DOHH2 (cell line): ENCODE results near the gene HTR3A.

Source experiments
- H3F3A ChIP-seq: fragments of 200-600 bp; sonication (generic), shearing (Covaris generic); 2 replicates; pipeline ENCODE4 v1.6.0; 2016; ENCODE audit warnings: antibody characterized with exemption, mild to moderate bottlenecking; ENCODE audit not compliant: control insufficient read depth, insufficient read depth
- H3K27ac ChIP-seq: fragments of 200-600 bp; sonication (generic); 2 replicates; pipeline ENCODE4 v1.5.1; 2014; ENCODE audit warnings: low read depth, mild to moderate bottlenecking, low read length, moderate library complexity
- H3K27me3 ChIP-seq: fragments of 200-600 bp; sonication (generic); 2 replicates; pipeline ENCODE4 v1.6.1; 2014; ENCODE audit warnings: mild to moderate bottlenecking, low read length, mixed read lengths; ENCODE audit not compliant: control insufficient read depth
- H3K36me3 ChIP-seq: fragments of 200-600 bp; sonication (generic); 2 replicates; pipeline ENCODE4 v1.6.1; 2014; ENCODE audit warnings: mild to moderate bottlenecking, low read length, moderate library complexity, mixed read lengths; ENCODE audit not compliant: control insufficient read depth
- H3K4me1 ChIP-seq: fragments of 200-600 bp; sonication (generic); 2 replicates; pipeline ENCODE4 v1.6.1; 2014; ENCODE audit warnings: mild to moderate bottlenecking, low read length, mixed read lengths; ENCODE audit not compliant: control insufficient read depth
- H3K4me2 ChIP-seq: fragments of 200-600 bp; sonication (generic); 2 replicates; pipeline ENCODE4 v1.6.0; 2014; ENCODE audit warnings: mild to moderate bottlenecking, low read length, moderate library complexity
- H3K4me3 ChIP-seq: fragments of 200-600 bp; sonication (generic); 2 replicates; pipeline ENCODE4 v1.5.1; 2014; ENCODE audit warnings: mild to moderate bottlenecking, low read length, mixed read lengths
- H3K79me2 ChIP-seq: fragments of 200-600 bp; sonication (generic); 2 replicates; pipeline ENCODE4 v1.6.1; 2014; ENCODE audit warnings: mild to moderate bottlenecking, low read length, mixed read lengths; ENCODE audit not compliant: control insufficient read depth
- H3K9me2 ChIP-seq: fragments of 200-600 bp; sonication (generic); replicated peaks from 2 replicates; pipeline ENCODE4 v1.6.1; 2014; ENCODE audit warnings: mild to moderate bottlenecking, low read length, mixed read lengths; ENCODE audit not compliant: control insufficient read depth
- H3K9me3 ChIP-seq: fragments of 200-600 bp; sonication (generic); 2 replicates; pipeline ENCODE4 v1.6.1; 2014; ENCODE audit warnings: antibody characterized with exemption, low read length, mixed read lengths; ENCODE audit not compliant: control insufficient read depth, insufficient read depth
- H4K20me1 ChIP-seq: fragments of 200-600 bp; sonication (generic); 2 replicates; pipeline ENCODE4 v1.6.0; 2014; ENCODE audit warnings: low read depth, mild to moderate bottlenecking, antibody characterized with exemption, low read length, moderate library complexity; ENCODE audit not compliant: control insufficient read depth, insufficient read depth
- CTCF ChIP-seq: fragments of 200-600 bp; sonication (generic); IDR thresholded peaks from one replicate; pipeline ENCODE4 v1.5.1; 2014; ENCODE audit warnings: antibody characterized with exemption, mild to moderate bottlenecking, low read depth, low read length; ENCODE audit not compliant: poor library complexity, severe bottlenecking
- EZH2phosphoT487 ChIP-seq: fragments of 200-600 bp; sonication (generic); IDR thresholded peaks from 2 replicates; pipeline ENCODE4 v1.6.1; 2017; ENCODE audit warnings: borderline replicate concordance, mild to moderate bottlenecking, antibody characterized with exemption, low read length, moderate library complexity, mixed read lengths

HTR3A gene

GRCh38 chr11:114031967-114032320, 57.0 kb downstream of the HTR3A start:
- Histone ChIP-seq H3F3A (no peaks in the 10 kb centered on the region), H3K27ac (no peak overlapping the region), H3K9me2 (no peaks in the 10 kb centered on the region), H3K27me3 (peaks cover 8% of the 10 kb centered on the region; the same call in 1 of the 2 replicates), H3K4me1 (no peaks in the 10 kb centered on the region), H3K4me2 (no peak overlapping the region), H3K9me3 (no peaks in the 10 kb centered on the region), H3K36me3 (no peaks in the 10 kb centered on the region), H3K4me3 (no peak overlapping the region), H3K79me2 (no peaks in the 10 kb centered on the region), H4K20me1 (no peaks in the 10 kb centered on the region)
- TF ChIP-seq EZH2phosphoT487 = no peak

- no peak overlapping the region for H3K27ac ChIP-seq
- no peaks in the 10 kb centered on the region for H3K79me2 ChIP-seq
- TF ChIP-seq CTCF (no peak), EZH2phosphoT487 (no peak)
Observed at GRCh38 chr11:114033066-114033465, 58.2 kb downstream of the HTR3A start.

GRCh38 chr11:114033572-114033971, 58.7 kb downstream of the HTR3A start:
- Histone ChIP-seq H3K9me3 (no peaks in the 10 kb centered on the region), H3K4me3 (no peak overlapping the region), H3K9me2 (no peaks in the 10 kb centered on the region), H4K20me1 (no peaks in the 10 kb centered on the region), H3K4me2 (no peak overlapping the region), H3F3A (no peaks in the 10 kb centered on the region), H3K79me2 (no peaks in the 10 kb centered on the region), H3K36me3 (no peaks in the 10 kb centered on the region), H3K27ac (no peak overlapping the region), H3K27me3 (peaks cover 7% of the 10 kb centered on the region; the same call in 1 of the 2 replicates), H3K4me1 (no peaks in the 10 kb centered on the region)
- TF ChIP-seq EZH2phosphoT487 = no peak
- TF ChIP-seq CTCF = no peak

More at GRCh38 chr11:114033066-114033465, 58.2 kb downstream of the HTR3A start:
- Histone ChIP-seq H3K4me3 (no peak overlapping the region), H3K9me3 (no peaks in the 10 kb centered on the region), H3F3A (no peaks in the 10 kb centered on the region), H4K20me1 (no peaks in the 10 kb centered on the region), H3K9me2 (no peaks in the 10 kb centered on the region), H3K4me2 (no peak overlapping the region), H3K36me3 (no peaks in the 10 kb centered on the region), H3K27me3 (peaks cover 7% of the 10 kb centered on the region; the same call in 1 of the 2 replicates), H3K4me1 (no peaks in the 10 kb centered on the region)

- no peaks in the 10 kb centered on the region for H3K79me2 ChIP-seq
- peaks cover 3% of the 10 kb centered on the region; the same call in 1 of the 2 replicates for H3K27me3 ChIP-seq
- no peak overlapping the region for H3K4me3 ChIP-seq
- no peak overlapping the region for H3K27ac ChIP-seq
- H3K9me2 ChIP-seq = no peaks in the 10 kb centered on the region
- no peaks in the 10 kb centered on the region for H3K36me3 ChIP-seq
- TF ChIP-seq CTCF = no peak
- no peak overlapping the region for H3K4me2 ChIP-seq
- H4K20me1 ChIP-seq = no peaks in the 10 kb centered on the region
- H3F3A ChIP-seq = no peaks in the 10 kb centered on the region
- no peaks in the 10 kb centered on the region for H3K9me3 ChIP-seq
- H3K4me1 ChIP-seq = no peaks in the 10 kb centered on the region
Observed at GRCh38 chr11:114034956-114035355, 60.0 kb downstream of the HTR3A start.
